HepG2 (cell line): ENCODE data around the gene UNC93A. TPM values are rescaled to one million over a fixed set of nuclear protein-coding genes. Genes with fewer than 3 reads are reported as not detected.

Source experiments
- FOXJ3 ChIP-seq: sonication (generic); formaldehyde crosslinking; IDR thresholded peaks from 2 replicates; pipeline ENCODE4 v1.4.0; 2020; ENCODE audit warnings: missing genetic modification reagents, mild to moderate bottlenecking, borderline replicate concordance
- GATA4 ChIP-seq: sonication (generic); IDR thresholded peaks from 2 replicates; pipeline ENCODE4 v1.6.1; 2016; ENCODE audit warnings: antibody characterized with exemption, low read depth, borderline replicate concordance
- POLR2AphosphoS2 ChIP-seq: IDR thresholded peaks from 2 replicates; pipeline ENCODE4 v1.6.1; 2011; ENCODE audit warnings: low read depth, low read length, improper control_type of control experiment
- RFX5 ChIP-seq: IDR thresholded peaks from 2 replicates; pipeline ENCODE4 v1.6.1; 2011; ENCODE audit warnings: low read depth, low read length, improper control_type of control experiment
- STAT5B ChIP-seq: sonication (generic); formaldehyde crosslinking; IDR thresholded peaks from 2 replicates; pipeline ENCODE4 v1.4.0; 2020; ENCODE audit warnings: missing genetic modification reagents
- WIZ ChIP-seq: sonication (generic); formaldehyde crosslinking; IDR thresholded peaks from 2 replicates; pipeline ENCODE4 v1.5.1; 2020; ENCODE audit warnings: mild to moderate bottlenecking, missing genetic modification reagents
- ZNF160 ChIP-seq: sonication (generic); formaldehyde crosslinking; IDR thresholded peaks from 2 replicates; pipeline ENCODE4 v1.8.0; 2022; ENCODE audit warnings: mild to moderate bottlenecking, inconsistent platforms, missing genetic modification reagents
- ZNF225 ChIP-seq: sonication (generic); formaldehyde crosslinking; IDR thresholded peaks from 2 replicates; pipeline ENCODE4 v1.4.0; 2020; ENCODE audit warnings: mild to moderate bottlenecking, missing genetic modification reagents
- ZNF282 ChIP-seq: fragments of 450-650 bp; IDR thresholded peaks from 2 replicates; pipeline ENCODE4 v1.6.1; 2018; ENCODE audit not compliant: partially characterized antibody
- ZNF501 ChIP-seq: sonication (generic); formaldehyde crosslinking; IDR thresholded peaks from 2 replicates; pipeline ENCODE4 v1.5.1; 2020; ENCODE audit warnings: mild to moderate bottlenecking, moderate library complexity, missing genetic modification reagents
- ZNF572 ChIP-seq: sonication (generic); formaldehyde crosslinking; IDR thresholded peaks from 2 replicates; pipeline ENCODE4 v1.5.1; 2020; ENCODE audit warnings: mild to moderate bottlenecking, missing genetic modification reagents
- polyA plus RNA-seq, 8 experiments: library from polyadenylated mRNA; depleted of rRNA in 3 of 8; stranded (reverse) in 7 of 8; unstranded in 1 of 8; fragments of >200 nt; fragmentation: Illumina TruSeq in 4 of 8; extraction: Trizol in 4 of 8; gene quantifications; 2 replicates each; pipeline versions ENCODE4 v1.2.1 to v1.2.3, GENCODE V29; 2011 to 2016; ENCODE audit warnings: low read depth in 4 of 8, missing spikeins in 1 of 8, mixed read lengths in 1 of 8; ENCODE audit not compliant: insufficient read depth in 1 of 8
- total RNA-seq, 5 experiments: library from RNA; depleted of rRNA; stranded (reverse); fragments of >200 nt; fragmentation: Illumina TruSeq; extraction: Trizol; gene quantifications; 2 replicates each; pipeline ENCODE4 v1.2.3, GENCODE V29; 2016; ENCODE audit warnings: low read depth in 1 of 5
- TF ChIP-seq, protein P1 (sequence below): sonication (generic); formaldehyde crosslinking; IDR thresholded peaks from 2 replicates; pipeline ENCODE4 v1.4.0; 2020; ENCODE audit warnings: mild to moderate bottlenecking, missing genetic modification reagents
- TF ChIP-seq, protein P2 (sequence below), 2 experiments: fragments of 450-650 bp in 1 of 2; sonication (generic) in 1 of 2; formaldehyde crosslinking; IDR thresholded peaks; 2 replicates each; pipeline versions ENCODE4 v1.5.0 to v1.8.0; 2020 to 2022; ENCODE audit warnings: mild to moderate bottlenecking in 1 of 2, missing genetic modification reagents in 1 of 2
- TF ChIP-seq, protein P3 (sequence below): sonication (generic); formaldehyde crosslinking; IDR thresholded peaks from 2 replicates; pipeline ENCODE4 v1.8.1; 2023; ENCODE audit warnings: mild to moderate bottlenecking, missing genetic modification reagents, borderline replicate concordance
- TF ChIP-seq, protein P4 (sequence below): sonication (generic); formaldehyde crosslinking; conservative IDR thresholded peaks from 2 replicates; pipeline ENCODE4 v1.4.0; 2020; ENCODE audit warnings: missing genetic modification reagents
- TF ChIP-seq, protein P5 (sequence below): sonication (generic); formaldehyde crosslinking; IDR thresholded peaks from 2 replicates; pipeline ENCODE4 v1.4.0; 2020; ENCODE audit warnings: missing genetic modification reagents, borderline replicate concordance
- TF ChIP-seq, protein P6 (sequence below): sonication (generic); formaldehyde crosslinking; IDR thresholded peaks from 2 replicates; pipeline ENCODE4 v1.8.1; 2023; ENCODE audit warnings: missing genetic modification reagents, mild to moderate bottlenecking, borderline replicate concordance

UNC93A gene
- total and polyA plus RNA-seq, 2 of the 13 experiments (the other 11 are each of a cell fraction or from before 2014, with no cell fraction given) = 11.0 to 42.7 TPM

DNA sequence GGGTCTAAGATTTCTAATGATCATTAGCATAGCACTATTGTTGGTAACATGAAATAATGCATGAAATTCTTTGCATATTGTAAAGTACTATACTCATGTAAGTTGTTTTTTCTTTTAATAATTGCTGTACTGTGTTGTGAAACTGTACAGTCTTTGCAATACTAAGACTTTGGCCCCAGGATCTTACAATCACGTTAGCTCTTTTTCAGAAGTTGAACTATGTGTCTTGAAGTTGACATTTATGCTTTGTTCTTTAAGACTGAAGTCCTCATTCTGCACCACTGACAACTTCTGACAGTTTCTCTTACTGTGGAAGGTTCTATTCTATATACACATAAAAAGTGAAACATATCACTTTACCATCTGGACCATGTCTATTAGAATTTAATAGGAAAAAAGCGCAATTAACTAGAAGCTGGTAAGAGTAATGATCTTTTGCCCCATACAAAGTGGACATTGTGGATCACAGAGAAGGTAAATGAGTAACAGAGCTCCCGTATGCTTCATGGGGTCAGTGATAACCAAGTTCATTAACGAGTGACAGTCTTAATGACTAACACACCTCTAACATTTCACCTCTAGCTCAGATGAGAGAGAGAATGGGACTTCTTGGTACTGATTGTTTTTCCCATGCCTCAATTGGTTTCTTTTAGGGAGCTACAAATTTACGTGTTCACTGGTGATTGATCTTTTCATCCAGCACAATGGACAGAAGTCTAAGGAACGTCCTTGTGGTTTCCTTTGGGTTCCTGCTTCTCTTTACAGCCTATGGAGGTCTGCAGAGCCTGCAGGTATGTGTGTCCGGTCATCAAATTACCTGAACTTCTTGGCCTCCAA, at the start of gene UNC93A (continued):
- TF ChIP-seq POLR2AphosphoS2 = no peak
- no peak for TF ChIP-seq ZNF501 (CRISPR knock-in tag)
- TF ChIP-seq WIZ = no peak
- TF ChIP-seq, protein P1, sequence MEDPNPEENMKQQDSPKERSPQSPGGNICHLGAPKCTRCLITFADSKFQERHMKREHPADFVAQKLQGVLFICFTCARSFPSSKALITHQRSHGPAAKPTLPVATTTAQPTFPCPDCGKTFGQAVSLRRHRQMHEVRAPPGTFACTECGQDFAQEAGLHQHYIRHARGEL = no peak
- TF ChIP-seq, protein P2, sequence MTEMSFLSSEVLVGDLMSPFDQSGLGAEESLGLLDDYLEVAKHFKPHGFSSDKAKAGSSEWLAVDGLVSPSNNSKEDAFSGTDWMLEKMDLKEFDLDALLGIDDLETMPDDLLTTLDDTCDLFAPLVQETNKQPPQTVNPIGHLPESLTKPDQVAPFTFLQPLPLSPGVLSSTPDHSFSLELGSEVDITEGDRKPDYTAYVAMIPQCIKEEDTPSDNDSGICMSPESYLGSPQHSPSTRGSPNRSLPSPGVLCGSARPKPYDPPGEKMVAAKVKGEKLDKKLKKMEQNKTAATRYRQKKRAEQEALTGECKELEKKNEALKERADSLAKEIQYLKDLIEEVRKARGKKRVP (CRISPR knock-in tag; IDR thresholded peaks at IDR 0.05) = 0 out of 4 replicates have a peak, but pooled peaks of 1 of the 2 experiments have one; percentile 14
- no peak for TF ChIP-seq GATA4
- no peak for TF ChIP-seq ZNF282
- TF ChIP-seq, protein P3, sequence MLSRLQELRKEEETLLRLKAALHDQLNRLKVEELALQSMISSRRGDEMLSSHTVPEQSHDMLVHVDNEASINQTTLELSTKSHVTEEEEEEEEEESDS (CRISPR knock-in tag) = no peak
- TF ChIP-seq RFX5 = no peak
- TF ChIP-seq STAT5B (CRISPR knock-in tag) = no peak
- TF ChIP-seq, protein P4, sequence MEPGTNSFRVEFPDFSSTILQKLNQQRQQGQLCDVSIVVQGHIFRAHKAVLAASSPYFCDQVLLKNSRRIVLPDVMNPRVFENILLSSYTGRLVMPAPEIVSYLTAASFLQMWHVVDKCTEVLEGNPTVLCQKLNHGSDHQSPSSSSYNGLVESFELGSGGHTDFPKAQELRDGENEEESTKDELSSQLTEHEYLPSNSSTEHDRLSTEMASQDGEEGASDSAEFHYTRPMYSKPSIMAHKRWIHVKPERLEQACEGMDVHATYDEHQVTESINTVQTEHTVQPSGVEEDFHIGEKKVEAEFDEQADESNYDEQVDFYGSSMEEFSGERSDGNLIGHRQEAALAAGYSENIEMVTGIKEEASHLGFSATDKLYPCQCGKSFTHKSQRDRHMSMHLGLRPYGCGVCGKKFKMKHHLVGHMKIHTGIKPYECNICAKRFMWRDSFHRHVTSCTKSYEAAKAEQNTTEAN (CRISPR knock-in tag) = peak; percentile 54; the same call in 1 of the 2 replicates
- no peak for TF ChIP-seq ZNF225 (CRISPR knock-in tag)
- TF ChIP-seq ZNF160 (CRISPR knock-in tag) = peak; percentile 71; the same call in 1 of the 2 replicates
- TF ChIP-seq, protein P5, sequence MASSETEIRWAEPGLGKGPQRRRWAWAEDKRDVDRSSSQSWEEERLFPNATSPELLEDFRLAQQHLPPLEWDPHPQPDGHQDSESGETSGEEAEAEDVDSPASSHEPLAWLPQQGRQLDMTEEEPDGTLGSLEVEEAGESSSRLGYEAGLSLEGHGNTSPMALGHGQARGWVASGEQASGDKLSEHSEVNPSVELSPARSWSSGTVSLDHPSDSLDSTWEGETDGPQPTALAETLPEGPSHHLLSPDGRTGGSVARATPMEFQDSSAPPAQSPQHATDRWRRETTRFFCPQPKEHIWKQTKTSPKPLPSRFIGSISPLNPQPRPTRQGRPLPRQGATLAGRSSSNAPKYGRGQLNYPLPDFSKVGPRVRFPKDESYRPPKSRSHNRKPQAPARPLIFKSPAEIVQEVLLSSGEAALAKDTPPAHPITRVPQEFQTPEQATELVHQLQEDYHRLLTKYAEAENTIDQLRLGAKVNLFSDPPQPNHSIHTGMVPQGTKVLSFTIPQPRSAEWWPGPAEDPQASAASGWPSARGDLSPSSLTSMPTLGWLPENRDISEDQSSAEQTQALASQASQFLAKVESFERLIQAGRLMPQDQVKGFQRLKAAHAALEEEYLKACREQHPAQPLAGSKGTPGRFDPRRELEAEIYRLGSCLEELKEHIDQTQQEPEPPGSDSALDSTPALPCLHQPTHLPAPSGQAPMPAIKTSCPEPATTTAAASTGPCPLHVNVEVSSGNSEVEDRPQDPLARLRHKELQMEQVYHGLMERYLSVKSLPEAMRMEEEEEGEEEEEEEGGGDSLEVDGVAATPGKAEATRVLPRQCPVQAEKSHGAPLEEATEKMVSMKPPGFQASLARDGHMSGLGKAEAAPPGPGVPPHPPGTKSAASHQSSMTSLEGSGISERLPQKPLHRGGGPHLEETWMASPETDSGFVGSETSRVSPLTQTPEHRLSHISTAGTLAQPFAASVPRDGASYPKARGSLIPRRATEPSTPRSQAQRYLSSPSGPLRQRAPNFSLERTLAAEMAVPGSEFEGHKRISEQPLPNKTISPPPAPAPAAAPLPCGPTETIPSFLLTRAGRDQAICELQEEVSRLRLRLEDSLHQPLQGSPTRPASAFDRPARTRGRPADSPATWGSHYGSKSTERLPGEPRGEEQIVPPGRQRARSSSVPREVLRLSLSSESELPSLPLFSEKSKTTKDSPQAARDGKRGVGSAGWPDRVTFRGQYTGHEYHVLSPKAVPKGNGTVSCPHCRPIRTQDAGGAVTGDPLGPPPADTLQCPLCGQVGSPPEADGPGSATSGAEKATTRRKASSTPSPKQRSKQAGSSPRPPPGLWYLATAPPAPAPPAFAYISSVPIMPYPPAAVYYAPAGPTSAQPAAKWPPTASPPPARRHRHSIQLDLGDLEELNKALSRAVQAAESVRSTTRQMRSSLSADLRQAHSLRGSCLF (CRISPR knock-in tag) = no peak
- TF ChIP-seq FOXJ3 = peak; percentile 25; the same call in 1 of the 2 replicates
- TF ChIP-seq, protein P6, sequence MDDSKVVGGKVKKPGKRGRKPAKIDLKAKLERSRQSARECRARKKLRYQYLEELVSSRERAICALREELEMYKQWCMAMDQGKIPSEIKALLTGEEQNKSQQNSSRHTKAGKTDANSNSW (CRISPR knock-in tag) = no peak
- no peak for TF ChIP-seq ZNF572 (CRISPR knock-in tag)
